Measurements from ENCODE around the gene VPS26A. TPM values are rescaled to one million over a fixed set of nuclear protein-coding genes. Genes with fewer than 3 reads are reported as not detected.

VPS26A gene
- total RNA-seq, 1 experiment from 2014 or later, result 80.1 TPM

- Histone ChIP-seq H3K36me3 (ENCODE audit: insufficient read depth, low read length, poor library complexity, severe bottlenecking) (no peaks in the 10 kb centered on the region), H3K27me3 (replicated peaks; ENCODE audit: insufficient read depth, low read depth, low read length, poor library complexity) (peaks cover 3% of the 10 kb centered on the region), H3K4me1 (ENCODE audit: insufficient read depth, low read length, poor library complexity, severe bottlenecking) (no peaks in the 10 kb centered on the region), H3K4me3 (ENCODE audit: low read depth, low read length, poor library complexity, severe bottlenecking) (no peak overlapping the region), H3K9me3 (ENCODE audit: low read depth, low read length, poor library complexity, severe bottlenecking) (no peaks in the 10 kb centered on the region), H3K27ac (ENCODE audit: low read depth, low read length, poor library complexity, severe bottlenecking) (no peak overlapping the region)
- ChIA-PET CTCF (no interaction called here), POLR2A (ENCODE audit: low non-redundant PET) (no interaction called here)
- intact Hi-C loops (cut with micrococcal nuclease; ENCODE audit: unreplicated experiment), result no loop called here
- no TSS peak for BruUV-seq (replicated peaks)
- no peak for TF ChIP-seq EZH2 (IDR thresholded peaks at IDR 0.05; ENCODE audit: borderline replicate concordance, low read depth, low read length, poor library complexity, severe bottlenecking)
- TF ChIP-seq CTCF (conservative IDR thresholded peaks at IDR 0.05; ENCODE audit: low read depth, low read length), result no peak
- DNase-seq (ENCODE audit: low spot score), result no peak
Observed at GRCh38 chr10:69102440-69102839, 21.5 kb upstream of the VPS26A start.

- TF ChIP-seq CTCF (conservative IDR thresholded peaks at IDR 0.05; ENCODE audit: low read depth, low read length), result no peak
- no peak for TF ChIP-seq EZH2 (IDR thresholded peaks at IDR 0.05; ENCODE audit: borderline replicate concordance, low read depth, low read length, poor library complexity, severe bottlenecking)
- CTCF ChIA-PET, result no interaction called here
- H3K4me1 ChIP-seq (ENCODE audit: insufficient read depth, low read length, poor library complexity, severe bottlenecking), result no peaks in the 10 kb centered on the region
- H3K27ac ChIP-seq (ENCODE audit: low read depth, low read length, poor library complexity, severe bottlenecking), result no peak overlapping the region
- intact Hi-C loops (cut with micrococcal nuclease; ENCODE audit: unreplicated experiment), result no loop called here
- H3K9me3 ChIP-seq (ENCODE audit: low read depth, low read length, poor library complexity, severe bottlenecking), result no peaks in the 10 kb centered on the region
- BruUV-seq (replicated peaks), result no TSS peak
- POLR2A ChIA-PET (ENCODE audit: low non-redundant PET), result no interaction called here
- no peaks in the 10 kb centered on the region for H3K36me3 ChIP-seq (ENCODE audit: insufficient read depth, low read length, poor library complexity, severe bottlenecking)
- DNase-seq (ENCODE audit: low spot score), result no peak
- no peak overlapping the region for H3K4me3 ChIP-seq (ENCODE audit: low read depth, low read length, poor library complexity, severe bottlenecking)
- peaks cover 3% of the 10 kb centered on the region for H3K27me3 ChIP-seq (replicated peaks; ENCODE audit: insufficient read depth, low read depth, low read length, poor library complexity)
Observed at GRCh38 chr10:69103784-69104183, 20.2 kb upstream of the VPS26A start.

GRCh38 chr10:69104994-69105790 is 18.8 kb upstream of the VPS26A start:
- no peaks in the 10 kb centered on the region for H3K9me3 ChIP-seq (ENCODE audit: low read depth, low read length, poor library complexity, severe bottlenecking)
- DNase-seq (ENCODE audit: low spot score), result no peak
- no peak overlapping the region for H3K4me3 ChIP-seq (ENCODE audit: low read depth, low read length, poor library complexity, severe bottlenecking)
- H3K4me1 ChIP-seq (ENCODE audit: insufficient read depth, low read length, poor library complexity, severe bottlenecking), result no peaks in the 10 kb centered on the region
- H3K36me3 ChIP-seq (ENCODE audit: insufficient read depth, low read length, poor library complexity, severe bottlenecking), result no peaks in the 10 kb centered on the region
- no TSS peak for BruUV-seq (replicated peaks)
- no peak overlapping the region for H3K27ac ChIP-seq (ENCODE audit: low read depth, low read length, poor library complexity, severe bottlenecking)
- CTCF ChIA-PET, result no interaction called here
- TF ChIP-seq EZH2 (IDR thresholded peaks at IDR 0.05; ENCODE audit: borderline replicate concordance, low read depth, low read length, poor library complexity, severe bottlenecking) (no peak), CTCF (conservative IDR thresholded peaks at IDR 0.05; ENCODE audit: low read depth, low read length) (no peak)
- POLR2A ChIA-PET (ENCODE audit: low non-redundant PET), result no interaction called here
- peaks cover 3% of the 10 kb centered on the region for H3K27me3 ChIP-seq (replicated peaks; ENCODE audit: insufficient read depth, low read depth, low read length, poor library complexity)
- intact Hi-C loops (cut with micrococcal nuclease; ENCODE audit: unreplicated experiment), result no loop called here
